K562 (cell line): Measurements from ENCODE around the gene DNAJB6. TPM values are rescaled to one million over a fixed set of nuclear protein-coding genes. Genes with fewer than 3 reads are reported as not detected.

Experiments used
- ATAC-seq: fragments of 200-7000 bp; cut with Tn5 transposase; 3 replicates; pipeline ENCODE4 v1.9.1; 2020; ENCODE audit warnings: moderate library complexity
- BruUV-seq: library from RNA; stranded (reverse); fragments of 400-500 nt; replicated peaks from 2 replicates; lab custom pipeline; 2021; lab: Mats Ljungman, UMichigan
- CTCF ChIA-PET: fragments of 300-600 bp; formaldehyde crosslinking; extraction: SDS; loops from one replicate; lab custom pipeline; 2021; ENCODE audit warnings: low intra/inter-chr PET ratio; lab: Yijun Ruan, JAX
- POLR2A ChIA-PET: fragments of 300-600, 350-650 bp; sonication (Branson Sonifier 250); formaldehyde crosslinking; extraction: SDS; loops from one replicate; lab custom pipeline; 2021; ENCODE audit warnings: antibody characterized with exemption, inconsistent platforms; lab: Yijun Ruan, JAX
- DNase-seq, 4 experiments: peaks; one replicate each; pipeline versions ENCODE4 v3.0.0 to v3.0.0-alpha.2; 2011 to 2018; ENCODE audit warnings: low spot score in 3 of 4, mixed read lengths in 3 of 4; ENCODE audit errors: extremely low read depth in 1 of 4
- FAIRE-seq: peaks from 2 replicates; lab custom pipeline; 2011; peaks lifted over from hg19 to GRCh38; lab: Jason Lieb, UNC
- H2AFZ ChIP-seq: 2 replicates; pipeline ENCODE4 v1.6.0; 2011; ENCODE audit warnings: low read depth, low read length, control low read depth, inconsistent platforms
- H3K27ac ChIP-seq: fragments of 200-600 bp; 3 replicates; pipeline ENCODE4 v1.8.0; 2011; ENCODE audit warnings: low read depth, mild to moderate bottlenecking, control low read depth, inconsistent platforms, low read length, moderate library complexity, mixed read lengths; ENCODE audit errors: extremely low read depth
- H3K27me3 ChIP-seq, 2 experiments: fragments of 300-600 bp in 1 of 2; 2 replicates in 1 of 2; 3 replicates in 1 of 2; pipeline versions ENCODE4 v1.6.0 to v1.8.0; 2011; ENCODE audit warnings: inconsistent platforms in 2 of 2, low read length in 2 of 2, mild to moderate bottlenecking in 1 of 2, mixed read lengths in 1 of 2, moderate library complexity in 1 of 2; ENCODE audit not compliant: control insufficient read depth in 2 of 2, insufficient read depth in 2 of 2
- H3K36me3 ChIP-seq: fragments of 300-600 bp; 3 replicates; pipeline ENCODE4 v1.8.0; 2011; ENCODE audit warnings: mild to moderate bottlenecking, low read length, inconsistent platforms; ENCODE audit not compliant: control insufficient read depth, insufficient read depth
- H3K4me1 ChIP-seq, 2 experiments: fragments of 200-600 bp in 1 of 2; replicated peaks in 1 of 2; 2 replicates in 1 of 2; 3 replicates in 1 of 2; pipeline versions ENCODE4 v1.5.1 to v1.8.0; 2011; ENCODE audit warnings: inconsistent platforms in 2 of 2, low read length in 2 of 2, mild to moderate bottlenecking in 1 of 2, mixed read lengths in 1 of 2, moderate library complexity in 1 of 2; ENCODE audit not compliant: control insufficient read depth in 2 of 2, insufficient read depth in 2 of 2
- H3K4me2 ChIP-seq: 2 replicates; pipeline ENCODE4 v1.6.1; 2011; ENCODE audit warnings: low read length, control low read depth, inconsistent platforms, mixed read lengths; ENCODE audit not compliant: insufficient read depth
- H3K4me3 ChIP-seq: fragments of 200-600 bp; sonication (generic), shearing (Covaris generic); 2 replicates; pipeline ENCODE4 v1.5.1; 2016; ENCODE audit warnings: control low read depth, inconsistent platforms
- H3K79me2 ChIP-seq: fragments of 200-600 bp; 3 replicates; pipeline ENCODE4 v1.8.0; 2011; ENCODE audit warnings: low read length, inconsistent platforms; ENCODE audit not compliant: control insufficient read depth, insufficient read depth
- H3K9ac ChIP-seq, 2 experiments: 2 replicates each; pipeline versions ENCODE4 v1.6.0 to v1.6.1; 2011; ENCODE audit warnings: low read depth in 2 of 2, low read length in 2 of 2, control low read depth in 1 of 2, inconsistent platforms in 1 of 2, mild to moderate bottlenecking in 1 of 2, mixed read lengths in 1 of 2; ENCODE audit not compliant: insufficient read depth in 1 of 2
- H3K9me1 ChIP-seq: one replicate; pipeline ENCODE4 v1.6.0; 2011; ENCODE audit warnings: inconsistent platforms, mild to moderate bottlenecking, low read length, moderate library complexity; ENCODE audit not compliant: control insufficient read depth, insufficient read depth
- H3K9me3 ChIP-seq: replicated peaks from 2 replicates; pipeline ENCODE4 v1.5.1; 2011; ENCODE audit warnings: low read depth, low read length, inconsistent platforms; ENCODE audit not compliant: control insufficient read depth, insufficient read depth
- H4K20me1 ChIP-seq: replicated peaks from 2 replicates; pipeline ENCODE4 v1.6.1; 2011; ENCODE audit warnings: low read length, inconsistent platforms, mixed read lengths; ENCODE audit not compliant: control insufficient read depth, insufficient read depth
- GATAD2B ChIP-seq: fragments of 450-650 bp; IDR thresholded peaks from 2 replicates; pipeline ENCODE4 v1.6.1; 2017; ENCODE audit warnings: mild to moderate bottlenecking, borderline replicate concordance
- WGBS: fragments of 100-300 bp; shearing (Covaris generic); methylation state at CpG from one replicate; pipeline ENCODE4 v1.1.6; 2016; ENCODE audit warnings: low coverage, mixed read lengths; ENCODE audit not compliant: insufficient coverage; ENCODE audit errors: missing lambda C conversion rate; 5-methylcytosine and 5-hydroxymethylcytosine counted together
- in situ Hi-C: fragments of 300-500 bp; cut with MboI; formaldehyde crosslinking; loops from 4 replicates; pipeline ENCODE4 v1.15.0; 2018; ENCODE audit warnings: inconsistent platforms, mixed read lengths
- intact Hi-C: fragments of 100-400 bp; cut with micrococcal nuclease; formaldehyde crosslinking; loops from 2 replicates; pipeline ENCODE4 v1.14.2; 2022
- polyA plus RNA-seq, 8 experiments: library from polyadenylated mRNA; depleted of rRNA in 4 of 8; stranded (reverse) in 5 of 8; unstranded in 3 of 8; fragments of >200 nt; fragmentation: Nextera tagmentation in 2 of 8; fragmentation: Illumina TruSeq in 1 of 8; extraction: Ambion mirVana in 2 of 8; extraction: Trizol in 1 of 8; gene quantifications; 2 replicates each; pipeline versions ENCODE4 v1.2.1 to v1.2.3, GENCODE V29; 2011 to 2014; ENCODE audit warnings: inconsistent platforms in 1 of 8, missing spikeins in 1 of 8
- total RNA-seq, 7 experiments: library from RNA; depleted of rRNA in 6 of 7; stranded (reverse); fragments of >200 nt in 6 of 7; fragmentation: Illumina TruSeq in 2 of 7; extraction: Trizol in 2 of 7; gene quantifications; 2 replicates each; pipeline versions ENCODE4 v1.2.1 to v1.2.3, GENCODE V29; 2011 to 2021; ENCODE audit warnings: low replicate concordance in 1 of 7
- TF ChIP-seq, protein P1 (sequence below): sonication (generic); formaldehyde crosslinking; IDR thresholded peaks from 2 replicates; pipeline ENCODE4 v1.8.0; 2022; ENCODE audit warnings: mild to moderate bottlenecking, missing genetic modification reagents

The DNAJB6 gene
- total and polyA plus RNA-seq, 9 of the 15 experiments (the other 6 are each of a cell fraction or from before 2014, with no cell fraction given), result 84.5 to 158 (median 135) TPM

DNA sequence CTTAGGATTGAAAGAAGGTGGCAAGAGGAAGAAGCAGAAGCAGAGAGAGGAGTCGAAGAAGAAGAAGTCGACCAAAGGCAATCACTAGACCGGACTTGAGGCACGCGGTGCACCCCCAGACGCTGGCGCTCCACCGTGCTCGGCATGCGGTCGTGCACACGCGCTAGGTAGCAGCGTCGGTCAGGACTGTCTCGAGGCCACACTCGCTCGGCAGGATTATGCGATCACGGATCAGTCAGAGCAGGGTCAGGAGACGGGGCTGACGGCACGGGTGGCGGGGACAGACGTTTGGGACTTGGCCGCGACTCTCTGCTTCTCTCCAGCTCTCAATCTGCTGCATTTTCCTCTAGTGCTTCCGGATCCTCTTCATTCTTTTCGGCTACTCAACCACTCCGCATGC, 79.2 kb downstream of the DNAJB6 start:
- FAIRE-seq, result no peak

More for the DNA sequence above, 79.2 kb downstream of the DNAJB6 start:
- ATAC-seq (no peak), DNase-seq (no peak)
- H3K9me3 ChIP-seq, result no peaks in the 10 kb centered on the region
- ChIA-PET POLR2A (interaction anchor here (0.7 to 1.1 kb wide), 2 partner anchors 21 to 49 kb away, joined by 3 read pairs; no protein-coding TSS in a partner anchor), CTCF (no interaction called here)
- H3K27me3 ChIP-seq, result no peaks in the 10 kb centered on the region
- no peaks in the 10 kb centered on the region for H3K9me1 ChIP-seq
- H4K20me1 ChIP-seq, result no peaks in the 10 kb centered on the region
- no TSS peak for BruUV-seq
- peaks cover 0 to 30% of the 10 kb centered on the region in 2 experiments; a peak in 4 of 5 replicates for H3K4me1 ChIP-seq
- H3K79me2 ChIP-seq, result no peaks in the 10 kb centered on the region; the same call in 2 of the 3 replicates
- H3K4me2 ChIP-seq, result no peak overlapping the region
- 96% methylated on average over 30 of the region's 30 CpGs for WGBS
- H3K36me3 ChIP-seq, result peaks cover 42% of the 10 kb centered on the region
- H3K27ac ChIP-seq, result no peak overlapping the region
- in situ Hi-C loops (no loop called here), intact Hi-C loops (no loop called here)
- H3K9ac ChIP-seq, result peak overlapping the region in 1 of 2 experiments; percentile 38; a peak in 1 of 4 replicates
- H2AFZ ChIP-seq, result no peak overlapping the region
- H3K4me3 ChIP-seq, result no peak overlapping the region
- no peak for TF ChIP-seq GATAD2B
- TF ChIP-seq, protein P1, sequence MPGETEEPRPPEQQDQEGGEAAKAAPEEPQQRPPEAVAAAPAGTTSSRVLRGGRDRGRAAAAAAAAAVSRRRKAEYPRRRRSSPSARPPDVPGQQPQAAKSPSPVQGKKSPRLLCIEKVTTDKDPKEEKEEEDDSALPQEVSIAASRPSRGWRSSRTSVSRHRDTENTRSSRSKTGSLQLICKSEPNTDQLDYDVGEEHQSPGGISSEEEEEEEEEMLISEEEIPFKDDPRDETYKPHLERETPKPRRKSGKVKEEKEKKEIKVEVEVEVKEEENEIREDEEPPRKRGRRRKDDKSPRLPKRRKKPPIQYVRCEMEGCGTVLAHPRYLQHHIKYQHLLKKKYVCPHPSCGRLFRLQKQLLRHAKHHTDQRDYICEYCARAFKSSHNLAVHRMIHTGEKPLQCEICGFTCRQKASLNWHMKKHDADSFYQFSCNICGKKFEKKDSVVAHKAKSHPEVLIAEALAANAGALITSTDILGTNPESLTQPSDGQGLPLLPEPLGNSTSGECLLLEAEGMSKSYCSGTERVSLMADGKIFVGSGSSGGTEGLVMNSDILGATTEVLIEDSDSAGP (CRISPR knock-in tag), result 0 out of 2 replicates have a peak, but pooled peaks have one; percentile 19
